Erythroblast (primary cell): Measurements from ENCODE around the gene CDC5L.

Source experiments
- GATA1 ChIP-seq: IDR thresholded peaks from 2 replicates; pipeline ENCODE4 v1.6.1; 2011; ENCODE audit warnings: low read depth, mild to moderate bottlenecking, control low read depth, low read length, moderate library complexity
- POLR2A ChIP-seq: IDR thresholded peaks from 2 replicates; pipeline ENCODE4 v1.6.1; 2011; ENCODE audit warnings: mild to moderate bottlenecking, low read length

DNA sequence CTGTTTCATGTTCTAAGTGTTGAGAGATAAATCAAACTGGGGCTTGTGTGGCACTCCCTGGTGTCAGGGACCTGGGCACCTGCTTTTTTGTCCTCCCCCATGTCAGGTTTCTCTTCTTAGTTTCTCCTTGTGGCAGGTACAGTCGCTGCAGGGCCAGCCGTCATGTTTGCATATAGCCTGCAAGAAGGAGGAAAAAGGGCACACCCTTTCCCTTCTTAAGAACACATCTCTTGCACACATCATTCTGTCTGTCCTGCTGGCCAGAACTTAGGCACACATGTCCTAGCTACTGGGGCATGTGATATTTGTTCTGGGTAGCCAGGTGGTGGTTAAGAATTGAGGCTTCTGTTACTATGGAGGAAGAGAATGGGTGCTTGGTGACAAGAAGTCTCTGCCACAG, 27.9 kb downstream of the CDC5L start:
- TF ChIP-seq POLR2A (no peak), GATA1 (no peak)
